GM12878 (cell line): ENCODE measurements around the gene P2RX1. TPM values are rescaled to one million over a fixed set of nuclear protein-coding genes. Genes with fewer than 3 reads are reported as not detected.

Experiments used
- ATAC-seq: fragments of 200-7000 bp; cut with Tn5 transposase; 3 replicates; pipeline ENCODE4 v1.9.1; 2020; ENCODE audit warnings: mild to moderate bottlenecking, moderate library complexity
- BruUV-seq: library from RNA; stranded (reverse); fragments of 400-500 nt; replicated peaks from 2 replicates; lab custom pipeline; 2021; lab: Mats Ljungman, UMichigan
- CTCF ChIA-PET: fragments of 300-600 bp; sonication (Branson Sonifier 250); formaldehyde crosslinking; extraction: SDS; loops from one replicate; lab custom pipeline; 2021; ENCODE audit warnings: inconsistent platforms; lab: Yijun Ruan, JAX
- POLR2A ChIA-PET: fragments of 350-600 bp; formaldehyde crosslinking; extraction: SDS; loops from one replicate; lab custom pipeline; 2021; ENCODE audit warnings: inconsistent platforms; lab: Charles Lee
- RAD21 ChIA-PET: fragments of 300-600 bp; sonication (Branson Sonifier 250); formaldehyde crosslinking; loops from one replicate; lab custom pipeline; 2023; ENCODE audit warnings: antibody characterized with exemption; ENCODE audit not compliant: unreplicated experiment; lab: Charles Lee
- SMC1A ChIA-PET: fragments of 300-600 bp; sonication (Branson Sonifier 250); formaldehyde crosslinking; loops from one replicate; lab custom pipeline; 2023; ENCODE audit not compliant: unreplicated experiment, uncharacterized antibody; lab: Charles Lee
- DNase-seq: peaks from one replicate; pipeline ENCODE4 v3.0.0-alpha.2; 2011; ENCODE audit warnings: low read depth, low spot score
- FAIRE-seq: peaks from 3 replicates; lab custom pipeline; 2011; peaks lifted over from hg19 to GRCh38; lab: Jason Lieb, UNC
- H2AFZ ChIP-seq: 2 replicates; pipeline ENCODE4 v1.6.0; 2011; ENCODE audit warnings: low read depth, low read length, control low read depth; ENCODE audit not compliant: control insufficient read depth
- H3K27ac ChIP-seq: 2 replicates; pipeline ENCODE4 v1.5.1; 2011; ENCODE audit warnings: control low read depth; ENCODE audit not compliant: control insufficient read depth, insufficient read depth
- H3K27me3 ChIP-seq, 2 experiments: replicated peaks in 1 of 2; 2 replicates each; pipeline versions ENCODE4 v1.6.0 to v1.6.1; 2011; ENCODE audit warnings: low read length in 1 of 2; ENCODE audit not compliant: control insufficient read depth in 2 of 2, insufficient read depth in 2 of 2
- H3K36me3 ChIP-seq, 2 experiments: 2 replicates each; pipeline ENCODE4 v1.5.1; 2011; ENCODE audit warnings: low read length in 1 of 2; ENCODE audit not compliant: control insufficient read depth in 2 of 2, insufficient read depth in 2 of 2
- H3K4me1 ChIP-seq: 2 replicates; pipeline ENCODE4 v1.6.1; 2011; ENCODE audit warnings: mild to moderate bottlenecking, low read length, moderate library complexity, mixed read lengths; ENCODE audit not compliant: control insufficient read depth, insufficient read depth
- H3K4me2 ChIP-seq: 2 replicates; pipeline ENCODE4 v1.6.0; 2011; ENCODE audit warnings: control low read depth; ENCODE audit not compliant: control insufficient read depth, insufficient read depth
- H3K4me3 ChIP-seq: fragments of 200-600 bp; sonication (generic); 2 replicates; pipeline ENCODE4 v1.5.1; 2016
- H3K79me2 ChIP-seq: 2 replicates; pipeline ENCODE4 v1.6.0; 2011; ENCODE audit warnings: low read length; ENCODE audit not compliant: control insufficient read depth, insufficient read depth
- H3K9ac ChIP-seq: 2 replicates; pipeline ENCODE4 v1.8.0; 2011; ENCODE audit warnings: low read length, control low read depth, mixed read lengths; ENCODE audit not compliant: control insufficient read depth, insufficient read depth
- H3K9me3 ChIP-seq: replicated peaks from 3 replicates; pipeline ENCODE4 v1.5.1; 2011; ENCODE audit warnings: mild to moderate bottlenecking, low read length; ENCODE audit not compliant: control insufficient read depth, insufficient read depth
- H4K20me1 ChIP-seq: 2 replicates; pipeline ENCODE4 v1.6.0; 2011; ENCODE audit not compliant: control insufficient read depth, insufficient read depth
- BHLHE40 ChIP-seq, 2 experiments: fragments of 450-650 bp in 1 of 2; IDR thresholded peaks; 2 replicates each; pipeline ENCODE4 v1.6.1; 2011 to 2017; ENCODE audit warnings: low read depth in 2 of 2, borderline replicate concordance in 1 of 2, improper control_type of control experiment in 1 of 2, low read length in 1 of 2, mild to moderate bottlenecking in 1 of 2
- NR2C2 ChIP-seq: IDR thresholded peaks from 2 replicates; pipeline ENCODE4 v1.6.1; 2011; ENCODE audit warnings: borderline replicate concordance, low read depth; ENCODE audit not compliant: control insufficient read depth, insufficient read length
- RFX5 ChIP-seq: IDR thresholded peaks from 2 replicates; pipeline ENCODE4 v1.6.1; 2011; ENCODE audit warnings: low read depth, low read length, improper control_type of control experiment
- TCF3 ChIP-seq: IDR thresholded peaks from 2 replicates; pipeline ENCODE4 v1.6.1; 2012; ENCODE audit warnings: low read depth, mild to moderate bottlenecking, low read length, borderline replicate concordance; ENCODE audit not compliant: insufficient read depth
- WGBS: methylation state at CpG from one replicate; pipeline ENCODE4 v1.1.6; 2016; ENCODE audit warnings: low lambda C conversion rate; ENCODE audit not compliant: insufficient replicate concordance, insufficient coverage; ENCODE audit errors: missing lambda C conversion rate; 5-methylcytosine and 5-hydroxymethylcytosine counted together
- in situ Hi-C: fragments of 300-500 bp; cut with MboI; formaldehyde crosslinking; loops from 9 replicates; pipeline ENCODE4 v1.14.3; 2018; ENCODE audit warnings: mixed read lengths
- intact Hi-C: fragments of 100-400 bp; cut with micrococcal nuclease; formaldehyde crosslinking; loops from one replicate; pipeline ENCODE4 v1.14.2; 2022; ENCODE audit not compliant: unreplicated experiment
- polyA plus RNA-seq, 11 experiments: library from polyadenylated mRNA; depleted of rRNA in 4 of 11; unstranded in 6 of 11; stranded (reverse) in 5 of 11; fragments of >200 nt; fragmentation: Nextera tagmentation in 4 of 11; fragmentation: Illumina TruSeq in 1 of 11; extraction: Ambion mirVana in 4 of 11; extraction: Trizol in 1 of 11; gene quantifications; 1 replicate in 1 of 11; 2 replicates in 10 of 11; pipeline versions ENCODE4 v1.2.1 to v1.2.3, GENCODE V29; 2011 to 2016; ENCODE audit warnings: inconsistent platforms in 2 of 11, missing spikeins in 2 of 11, low read depth in 1 of 11
- total RNA-seq, 4 experiments: library from RNA; depleted of rRNA in 3 of 4; stranded (reverse); fragments of >200 nt in 3 of 4; fragmentation: Illumina TruSeq in 1 of 4; extraction: Trizol in 1 of 4; gene quantifications; 2 replicates each; pipeline versions ENCODE4 v1.2.1 to v1.2.3, GENCODE V29; 2013 to 2021
- TF ChIP-seq, protein P1 (sequence below): IDR thresholded peaks from 2 replicates; pipeline ENCODE4 v1.6.1; 2011; ENCODE audit warnings: borderline replicate concordance, low read depth, mild to moderate bottlenecking, moderate library complexity, low read length; ENCODE audit not compliant: insufficient read depth, poor library complexity, severe bottlenecking
- TF ChIP-seq, protein P2 (sequence below): fragments of 450-650 bp; formaldehyde crosslinking; IDR thresholded peaks from 2 replicates; pipeline ENCODE4 v1.5.0; 2022; ENCODE audit warnings: mild to moderate bottlenecking, missing genetic modification characterization
- TF ChIP-seq, protein P3 (sequence below): IDR thresholded peaks from 2 replicates; pipeline ENCODE4 v1.6.1; 2012; ENCODE audit warnings: low read depth, low read length, improper control_type of control experiment

P2RX1 gene
- total and polyA plus RNA-seq, 10 of the 15 experiments (the other 5 are each of a cell fraction or from before 2014, with no cell fraction given): 0.12 to 6.2 (median 3.4) TPM

DNA sequence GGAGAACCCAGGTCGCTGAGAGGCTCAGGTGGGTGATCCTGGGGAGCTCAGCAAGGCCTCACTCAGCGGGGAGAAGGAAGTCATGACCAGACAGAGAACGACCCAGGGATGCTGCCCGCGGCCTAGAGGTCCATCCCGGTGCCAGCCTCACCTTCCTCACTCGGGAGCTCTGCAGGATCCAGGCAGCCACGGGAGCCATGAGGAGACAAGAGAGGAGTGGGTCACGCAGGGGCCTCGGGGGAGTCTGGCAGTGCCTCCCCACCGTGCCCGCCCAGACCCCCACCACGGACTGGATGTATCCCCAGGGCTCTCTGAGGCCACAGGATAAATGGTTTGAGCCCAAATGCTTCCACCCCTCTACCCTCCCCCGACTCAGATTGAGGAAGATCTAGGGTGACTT lies 37.3 kb upstream of the P2RX1 start:
- WGBS: 90% methylated on average over 14 of the region's 14 CpGs
- H2AFZ ChIP-seq: no peak overlapping the region
- ChIA-PET RAD21 (interaction anchor here (0.6 kb wide), 1 partner anchor 41 kb away, joined by 3 read pairs; no protein-coding TSS in a partner anchor), SMC1A (interaction anchor here (1.7 kb wide), 1 partner anchor 12 kb away, joined by 4 read pairs; no protein-coding TSS in a partner anchor), POLR2A (interaction anchor here (0.5 kb wide), 1 partner anchor 195 kb away, joined by 4 read pairs; no protein-coding TSS in a partner anchor), CTCF (interaction anchor here (1.1 to 1.2 kb wide), 2 partner anchors 9 to 39 kb away, joined by 3 to 4 read pairs; no protein-coding TSS in a partner anchor)
- no peaks in the 10 kb centered on the region for H3K4me1 ChIP-seq
- DNase-seq (no peak), ATAC-seq (no peak), FAIRE-seq (no peak)
- H4K20me1 ChIP-seq: no peaks in the 10 kb centered on the region; the same call in 1 of the 2 replicates
- H3K4me2 ChIP-seq: no peak overlapping the region
- H3K79me2 ChIP-seq: peaks cover 2% of the 10 kb centered on the region
- intact Hi-C loops: no loop called here
- in situ Hi-C loops: no loop called here
- no peaks in the 10 kb centered on the region for H3K27me3 ChIP-seq
- no peaks in the 10 kb centered on the region for H3K9me3 ChIP-seq
- H3K9ac ChIP-seq: no peak overlapping the region
- no TSS peak for BruUV-seq
- no peak overlapping the region for H3K4me3 ChIP-seq
- H3K27ac ChIP-seq: no peak overlapping the region
- TF ChIP-seq, protein P1, sequence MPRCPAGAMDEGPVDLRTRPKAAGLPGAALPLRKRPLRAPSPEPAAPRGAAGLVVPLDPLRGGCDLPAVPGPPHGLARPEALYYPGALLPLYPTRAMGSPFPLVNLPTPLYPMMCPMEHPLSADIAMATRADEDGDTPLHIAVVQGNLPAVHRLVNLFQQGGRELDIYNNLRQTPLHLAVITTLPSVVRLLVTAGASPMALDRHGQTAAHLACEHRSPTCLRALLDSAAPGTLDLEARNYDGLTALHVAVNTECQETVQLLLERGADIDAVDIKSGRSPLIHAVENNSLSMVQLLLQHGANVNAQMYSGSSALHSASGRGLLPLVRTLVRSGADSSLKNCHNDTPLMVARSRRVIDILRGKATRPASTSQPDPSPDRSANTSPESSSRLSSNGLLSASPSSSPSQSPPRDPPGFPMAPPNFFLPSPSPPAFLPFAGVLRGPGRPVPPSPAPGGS: no peak
- peaks cover 6 to 13% of the 10 kb centered on the region in 2 experiments; a peak in 3 of 4 replicates for H3K36me3 ChIP-seq

DNA sequence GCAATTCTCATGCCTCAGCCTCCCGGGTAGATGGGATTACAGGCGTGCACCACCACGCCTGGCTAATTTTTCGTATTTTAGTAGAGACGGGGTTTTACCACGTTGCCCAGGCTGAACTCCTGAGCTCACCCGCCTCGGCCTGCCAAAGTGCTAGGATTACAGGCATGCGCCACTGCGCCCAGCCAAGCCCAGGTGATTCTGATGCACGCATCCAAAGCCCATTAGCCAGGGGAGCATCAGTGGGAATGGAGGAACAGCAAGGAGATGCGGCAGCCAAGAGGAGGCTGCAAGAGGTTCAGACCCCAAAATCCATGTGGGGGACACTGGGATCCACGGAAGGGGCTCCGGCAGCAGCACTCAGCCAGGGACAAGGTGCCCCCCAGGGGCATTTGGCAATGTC lies 35.9 kb upstream of the P2RX1 start:
- Histone ChIP-seq H3K36me3 (peaks cover 9 to 11% of the 10 kb centered on the region in 2 experiments; a peak in 3 of 4 replicates), H3K9me3 (no peaks in the 10 kb centered on the region), H3K4me3 (no peak overlapping the region), H3K79me2 (no peaks in the 10 kb centered on the region), H3K27ac (no peak overlapping the region), H3K27me3 (no peaks in the 10 kb centered on the region), H3K9ac (no peak overlapping the region), H4K20me1 (no peaks in the 10 kb centered on the region), H3K4me1 (no peaks in the 10 kb centered on the region), H3K4me2 (no peak overlapping the region), H2AFZ (no peak overlapping the region)
- BruUV-seq: no TSS peak
- FAIRE-seq (no peak), DNase-seq (no peak), ATAC-seq (no peak)
- intact Hi-C loops (no loop called here), in situ Hi-C loops (no loop called here)
- SMC1A ChIA-PET: interaction anchor here (1.7 kb wide), 1 partner anchor 13 kb away, joined by 4 read pairs; no protein-coding TSS in a partner anchor
- RAD21 ChIA-PET: no interaction called here
- CTCF ChIA-PET: no interaction called here
- POLR2A ChIA-PET: no interaction called here
- 98% methylated on average over 14 of the region's 14 CpGs for WGBS
- TF ChIP-seq, protein P2, sequence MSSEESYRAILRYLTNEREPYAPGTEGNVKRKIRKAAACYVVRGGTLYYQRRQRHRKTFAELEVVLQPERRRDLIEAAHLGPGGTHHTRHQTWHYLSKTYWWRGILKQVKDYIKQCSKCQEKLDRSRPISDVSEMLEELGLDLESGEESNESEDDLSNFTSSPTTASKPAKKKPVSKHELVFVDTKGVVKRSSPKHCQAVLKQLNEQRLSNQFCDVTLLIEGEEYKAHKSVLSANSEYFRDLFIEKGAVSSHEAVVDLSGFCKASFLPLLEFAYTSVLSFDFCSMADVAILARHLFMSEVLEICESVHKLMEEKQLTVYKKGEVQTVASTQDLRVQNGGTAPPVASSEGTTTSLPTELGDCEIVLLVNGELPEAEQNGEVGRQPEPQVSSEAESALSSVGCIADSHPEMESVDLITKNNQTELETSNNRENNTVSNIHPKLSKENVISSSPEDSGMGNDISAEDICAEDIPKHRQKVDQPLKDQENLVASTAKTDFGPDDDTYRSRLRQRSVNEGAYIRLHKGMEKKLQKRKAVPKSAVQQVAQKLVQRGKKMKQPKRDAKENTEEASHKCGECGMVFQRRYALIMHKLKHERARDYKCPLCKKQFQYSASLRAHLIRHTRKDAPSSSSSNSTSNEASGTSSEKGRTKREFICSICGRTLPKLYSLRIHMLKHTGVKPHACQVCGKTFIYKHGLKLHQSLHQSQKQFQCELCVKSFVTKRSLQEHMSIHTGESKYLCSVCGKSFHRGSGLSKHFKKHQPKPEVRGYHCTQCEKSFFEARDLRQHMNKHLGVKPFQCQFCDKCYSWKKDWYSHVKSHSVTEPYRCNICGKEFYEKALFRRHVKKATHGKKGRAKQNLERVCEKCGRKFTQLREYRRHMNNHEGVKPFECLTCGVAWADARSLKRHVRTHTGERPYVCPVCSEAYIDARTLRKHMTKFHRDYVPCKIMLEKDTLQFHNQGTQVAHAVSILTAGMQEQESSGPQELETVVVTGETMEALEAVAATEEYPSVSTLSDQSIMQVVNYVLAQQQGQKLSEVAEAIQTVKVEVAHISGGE (CRISPR knock-in tag): no peak
- TF ChIP-seq RFX5: no peak
- no peak for TF ChIP-seq NR2C2
- TF ChIP-seq, protein P3, sequence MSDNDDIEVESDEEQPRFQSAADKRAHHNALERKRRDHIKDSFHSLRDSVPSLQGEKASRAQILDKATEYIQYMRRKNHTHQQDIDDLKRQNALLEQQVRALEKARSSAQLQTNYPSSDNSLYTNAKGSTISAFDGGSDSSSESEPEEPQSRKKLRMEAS: no peak
- no peak for TF ChIP-seq BHLHE40 (IDR thresholded peaks at IDR 0.05; ENCODE audit: borderline replicate concordance in 1 of 2, low read depth in 2 of 2, low read length in 1 of 2)
- no peak for TF ChIP-seq TCF3
